Large intestine (tissue), 3 donors: ENCODE measurements around the gene SEMA3B. TPM values are rescaled to one million over a fixed set of nuclear protein-coding genes. Genes with fewer than 3 reads are reported as not detected.
"Not testable (repeated sequence)": the region's sequence is repeated elsewhere in the genome, so short reads cannot be mapped to it uniquely, and the experiment has no call there.

Experiments used
- DNase-seq, 2 donors: peaks; one replicate each; pipeline versions ENCODE4 v3.0.0 to v3.0.0-alpha.2; 2013
- H3K27ac ChIP-seq: one replicate; pipeline ENCODE4 v1.5.1; 2013; ENCODE audit warnings: low read length
- H3K27me3 ChIP-seq: 2 replicates; pipeline ENCODE4 v1.6.1; 2013; ENCODE audit warnings: low read length; ENCODE audit not compliant: control insufficient read depth, insufficient read depth
- H3K36me3 ChIP-seq: 2 replicates; pipeline ENCODE4 v1.6.1; 2013; ENCODE audit warnings: low read length; ENCODE audit not compliant: control insufficient read depth, insufficient read depth
- H3K4me1 ChIP-seq: one replicate; pipeline ENCODE4 v1.6.1; 2013; ENCODE audit warnings: low read length; ENCODE audit not compliant: control insufficient read depth, insufficient read depth
- H3K4me3 ChIP-seq: one replicate; pipeline ENCODE4 v1.5.1; 2013; ENCODE audit warnings: low read length
- H3K9me3 ChIP-seq: one replicate; pipeline ENCODE4 v1.6.1; 2013; ENCODE audit warnings: mild to moderate bottlenecking, low read depth, low read length, moderate library complexity; ENCODE audit not compliant: control insufficient read depth
- WGBS: methylation state at CpG from one replicate; pipeline ENCODE4 v1.1.5; 2013; ENCODE audit warnings: low lambda C conversion rate; ENCODE audit not compliant: insufficient coverage; 5-methylcytosine and 5-hydroxymethylcytosine counted together
- polyA plus RNA-seq: library from polyadenylated mRNA; unstranded; fragments of 120-200 nt; gene quantifications from one replicate; pipeline ENCODE4 v1.2.1, GENCODE V29; 2013

SEMA3B gene
- polyA plus RNA-seq, 1 donor = 87.0 TPM

- no peak overlapping the region for H3K4me3 ChIP-seq
- no peak for DNase-seq
- WGBS = no CpG with 5 or more reads among the region's 8 CpGs
Measured at GRCh38 chr3:50279255-50280016, 10.5 kb downstream of the SEMA3B start.

GRCh38 chr3:50284121-50284520 lies 15.2 kb downstream of the SEMA3B start:
- not testable (repeated sequence) for H3K4me3 ChIP-seq, H3K4me1 ChIP-seq, H3K9me3 ChIP-seq, H3K27ac ChIP-seq, DNase-seq, H3K27me3 ChIP-seq
- no CpG with 5 or more reads among the region's 6 CpGs for WGBS
- peaks cover 25% of the 10 kb centered on the region for H3K36me3 ChIP-seq

More at GRCh38 chr3:50279255-50280016, 10.5 kb downstream of the SEMA3B start:
- Histone ChIP-seq H3K27me3 (peaks cover 22% of the 10 kb centered on the region), H3K27ac (no peak overlapping the region), H3K4me1 (no peaks in the 10 kb centered on the region), H3K9me3 (peaks cover 8% of the 10 kb centered on the region), H3K36me3 (peaks cover 31% of the 10 kb centered on the region)

GRCh38 chr3:50286322-50287227 lies 17.6 kb downstream of the SEMA3B start:
- Histone ChIP-seq H3K36me3 (peaks cover 38% of the 10 kb centered on the region), H3K4me1 (peaks cover 14% of the 10 kb centered on the region), H3K4me3 (no peak overlapping the region), H3K9me3 (no peaks in the 10 kb centered on the region), H3K27me3 (no peaks in the 10 kb centered on the region), H3K27ac (no peak overlapping the region)
- DNase-seq = no peak
- no CpG with 5 or more reads among the region's 28 CpGs for WGBS

GRCh38 chr3:50287262-50287661 lies 18.3 kb downstream of the SEMA3B start:
- no peak overlapping the region for H3K4me3 ChIP-seq
- H3K27me3 ChIP-seq = no peaks in the 10 kb centered on the region
- WGBS = no CpG with 5 or more reads among the region's 1 CpG

GRCh38 chr3:50288387-50289007 lies 19.6 kb downstream of the SEMA3B start:
- WGBS = no CpG with 5 or more reads among the region's 23 CpGs
- DNase-seq = no peak

More at GRCh38 chr3:50287262-50287661, 18.3 kb downstream of the SEMA3B start:
- Histone ChIP-seq H3K9me3 (no peaks in the 10 kb centered on the region), H3K27ac (no peak overlapping the region), H3K36me3 (peaks cover 38% of the 10 kb centered on the region), H3K4me1 (peaks cover 15% of the 10 kb centered on the region)
- no peak for DNase-seq

GRCh38 chr3:50289130-50289529 lies 20.2 kb downstream of the SEMA3B start:
- Histone ChIP-seq H3K27me3 (no peaks in the 10 kb centered on the region), H3K4me1 (peaks cover 21% of the 10 kb centered on the region), H3K27ac (no peak overlapping the region), H3K9me3 (no peaks in the 10 kb centered on the region), H3K36me3 (peaks cover 38% of the 10 kb centered on the region), H3K4me3 (no peak overlapping the region)
- DNase-seq = no peak
- WGBS = no CpG with 5 or more reads among the region's 6 CpGs

More at GRCh38 chr3:50288387-50289007, 19.6 kb downstream of the SEMA3B start:
- peaks cover 38% of the 10 kb centered on the region for H3K36me3 ChIP-seq
- H3K27me3 ChIP-seq = no peaks in the 10 kb centered on the region
- no peaks in the 10 kb centered on the region for H3K9me3 ChIP-seq
- H3K27ac ChIP-seq = no peak overlapping the region
- H3K4me3 ChIP-seq = no peak overlapping the region
- H3K4me1 ChIP-seq = peaks cover 21% of the 10 kb centered on the region

GRCh38 chr3:50290161-50290641 lies 21.3 kb downstream of the SEMA3B start:
- no peak for DNase-seq
- H3K4me3 ChIP-seq = no peak overlapping the region
- no peaks in the 10 kb centered on the region for H3K27me3 ChIP-seq
- H3K9me3 ChIP-seq = no peaks in the 10 kb centered on the region
- peak overlapping the region; percentile 30 for H3K27ac ChIP-seq
- 90% methylated on average over 2 of the region's 16 CpGs for WGBS
- peaks cover 38% of the 10 kb centered on the region for H3K36me3 ChIP-seq
- H3K4me1 ChIP-seq = peaks cover 21% of the 10 kb centered on the region

GRCh38 chr3:50292159-50293078 lies 23.5 kb downstream of the SEMA3B start, which contains the start of gene IFRD2:
IFRD2 (minus strand) TSS chr3:50292429; CDS start chr3:50292274, 155 bp downstream.
- peaks cover 30% of the 10 kb centered on the region for H3K36me3 ChIP-seq

GRCh38 chr3:50293079-50293801 lies 24.3 kb downstream of the SEMA3B start:
- no peaks in the 10 kb centered on the region for H3K9me3 ChIP-seq
- no CpG with 5 or more reads among the region's 12 CpGs for WGBS
- H3K4me3 ChIP-seq = no peak overlapping the region
- no peaks in the 10 kb centered on the region for H3K27me3 ChIP-seq
- H3K4me1 ChIP-seq = peaks cover 25% of the 10 kb centered on the region
- no peak for DNase-seq
- H3K27ac ChIP-seq = peak overlapping the region; percentile 50
- H3K36me3 ChIP-seq = peaks cover 22% of the 10 kb centered on the region

More at GRCh38 chr3:50292159-50293078, 23.5 kb downstream of the SEMA3B start, which contains the start of gene IFRD2:
- peak within 1 kb of the TSS; percentile 74 for H3K4me3 ChIP-seq
- no peaks in the 10 kb centered on the region for H3K9me3 ChIP-seq
- H3K4me1 ChIP-seq = peaks cover 21% of the 10 kb centered on the region
- peak; percentile 99 for DNase-seq
- H3K27me3 ChIP-seq = no peaks in the 10 kb centered on the region
- no CpG with 5 or more reads among the region's 67 CpGs for WGBS
- peak within 1 kb of the TSS; percentile 58 for H3K27ac ChIP-seq
